ENCODE results near the gene NHERF1.

Gene NHERF1

DNA sequence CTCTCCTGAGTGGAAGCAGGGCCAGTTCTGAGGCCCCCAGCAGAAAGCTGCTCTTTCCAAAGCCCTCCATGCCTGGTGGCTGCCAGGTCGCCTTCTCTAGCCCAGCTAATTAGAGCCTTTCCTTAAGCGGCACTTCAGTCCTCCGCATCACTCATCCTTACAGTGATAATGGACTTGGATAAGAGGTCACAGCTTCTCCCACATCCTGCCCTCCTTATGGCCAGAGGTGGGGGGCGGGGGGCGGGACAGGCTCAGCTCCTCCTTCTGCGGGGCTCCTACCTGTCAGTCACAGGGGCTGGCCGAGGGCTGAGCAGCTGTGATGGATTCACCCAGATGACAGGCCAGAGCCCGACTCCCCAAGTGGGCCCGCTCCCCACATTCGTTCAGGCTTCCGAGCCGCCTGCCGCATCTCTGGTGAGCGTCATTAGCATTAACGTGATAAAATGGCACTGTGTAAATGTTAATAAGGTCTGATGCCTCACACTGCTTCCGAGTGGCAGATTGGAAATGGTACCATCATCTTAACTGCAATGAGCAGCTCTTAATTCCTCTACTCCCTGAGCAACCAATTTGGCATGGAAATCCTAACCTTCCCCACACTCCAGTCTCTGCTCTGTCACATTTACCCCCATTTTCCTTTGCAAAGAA lies 70.0 kb downstream of the NHERF1 start:
- TF ChIP-seq, protein P1, sequence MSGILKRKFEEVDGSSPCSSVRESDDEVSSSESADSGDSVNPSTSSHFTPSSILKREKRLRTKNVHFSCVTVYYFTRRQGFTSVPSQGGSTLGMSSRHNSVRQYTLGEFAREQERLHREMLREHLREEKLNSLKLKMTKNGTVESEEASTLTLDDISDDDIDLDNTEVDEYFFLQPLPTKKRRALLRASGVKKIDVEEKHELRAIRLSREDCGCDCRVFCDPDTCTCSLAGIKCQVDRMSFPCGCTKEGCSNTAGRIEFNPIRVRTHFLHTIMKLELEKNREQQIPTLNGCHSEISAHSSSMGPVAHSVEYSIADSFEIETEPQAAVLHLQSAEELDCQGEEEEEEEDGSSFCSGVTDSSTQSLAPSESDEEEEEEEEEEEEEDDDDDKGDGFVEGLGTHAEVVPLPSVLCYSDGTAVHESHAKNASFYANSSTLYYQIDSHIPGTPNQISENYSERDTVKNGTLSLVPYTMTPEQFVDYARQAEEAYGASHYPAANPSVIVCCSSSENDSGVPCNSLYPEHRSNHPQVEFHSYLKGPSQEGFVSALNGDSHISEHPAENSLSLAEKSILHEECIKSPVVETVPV (CRISPR knock-in tag; IDR thresholded peaks at IDR 0.05), result no peak
- TF ChIP-seq, protein P2, sequence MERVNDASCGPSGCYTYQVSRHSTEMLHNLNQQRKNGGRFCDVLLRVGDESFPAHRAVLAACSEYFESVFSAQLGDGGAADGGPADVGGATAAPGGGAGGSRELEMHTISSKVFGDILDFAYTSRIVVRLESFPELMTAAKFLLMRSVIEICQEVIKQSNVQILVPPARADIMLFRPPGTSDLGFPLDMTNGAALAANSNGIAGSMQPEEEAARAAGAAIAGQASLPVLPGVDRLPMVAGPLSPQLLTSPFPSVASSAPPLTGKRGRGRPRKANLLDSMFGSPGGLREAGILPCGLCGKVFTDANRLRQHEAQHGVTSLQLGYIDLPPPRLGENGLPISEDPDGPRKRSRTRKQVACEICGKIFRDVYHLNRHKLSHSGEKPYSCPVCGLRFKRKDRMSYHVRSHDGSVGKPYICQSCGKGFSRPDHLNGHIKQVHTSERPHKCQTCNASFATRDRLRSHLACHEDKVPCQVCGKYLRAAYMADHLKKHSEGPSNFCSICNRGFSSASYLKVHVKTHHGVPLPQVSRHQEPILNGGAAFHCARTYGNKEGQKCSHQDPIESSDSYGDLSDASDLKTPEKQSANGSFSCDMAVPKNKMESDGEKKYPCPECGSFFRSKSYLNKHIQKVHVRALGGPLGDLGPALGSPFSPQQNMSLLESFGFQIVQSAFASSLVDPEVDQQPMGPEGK (CRISPR knock-in tag; IDR thresholded peaks at IDR 0.05; ENCODE audit: borderline replicate concordance), result no peak
- TF ChIP-seq, protein P3, sequence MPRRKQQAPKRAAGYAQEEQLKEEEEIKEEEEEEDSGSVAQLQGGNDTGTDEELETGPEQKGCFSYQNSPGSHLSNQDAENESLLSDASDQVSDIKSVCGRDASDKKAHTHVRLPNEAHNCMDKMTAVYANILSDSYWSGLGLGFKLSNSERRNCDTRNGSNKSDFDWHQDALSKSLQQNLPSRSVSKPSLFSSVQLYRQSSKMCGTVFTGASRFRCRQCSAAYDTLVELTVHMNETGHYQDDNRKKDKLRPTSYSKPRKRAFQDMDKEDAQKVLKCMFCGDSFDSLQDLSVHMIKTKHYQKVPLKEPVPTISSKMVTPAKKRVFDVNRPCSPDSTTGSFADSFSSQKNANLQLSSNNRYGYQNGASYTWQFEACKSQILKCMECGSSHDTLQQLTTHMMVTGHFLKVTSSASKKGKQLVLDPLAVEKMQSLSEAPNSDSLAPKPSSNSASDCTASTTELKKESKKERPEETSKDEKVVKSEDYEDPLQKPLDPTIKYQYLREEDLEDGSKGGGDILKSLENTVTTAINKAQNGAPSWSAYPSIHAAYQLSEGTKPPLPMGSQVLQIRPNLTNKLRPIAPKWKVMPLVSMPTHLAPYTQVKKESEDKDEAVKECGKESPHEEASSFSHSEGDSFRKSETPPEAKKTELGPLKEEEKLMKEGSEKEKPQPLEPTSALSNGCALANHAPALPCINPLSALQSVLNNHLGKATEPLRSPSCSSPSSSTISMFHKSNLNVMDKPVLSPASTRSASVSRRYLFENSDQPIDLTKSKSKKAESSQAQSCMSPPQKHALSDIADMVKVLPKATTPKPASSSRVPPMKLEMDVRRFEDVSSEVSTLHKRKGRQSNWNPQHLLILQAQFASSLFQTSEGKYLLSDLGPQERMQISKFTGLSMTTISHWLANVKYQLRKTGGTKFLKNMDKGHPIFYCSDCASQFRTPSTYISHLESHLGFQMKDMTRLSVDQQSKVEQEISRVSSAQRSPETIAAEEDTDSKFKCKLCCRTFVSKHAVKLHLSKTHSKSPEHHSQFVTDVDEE (CRISPR knock-in tag; IDR thresholded peaks at IDR 0.05), result no peak
- TF ChIP-seq ISL1 (CRISPR knock-in tag; IDR thresholded peaks at IDR 0.05) (no peak), ZNF70 (CRISPR knock-in tag; IDR thresholded peaks at IDR 0.05) (no peak), ZNF565 (CRISPR knock-in tag; conservative IDR thresholded peaks at IDR 0.05; ENCODE audit: low read depth) (no peak), GLIS3 (CRISPR knock-in tag; IDR thresholded peaks at IDR 0.05) (no peak), TCF4 (CRISPR knock-in tag; IDR thresholded peaks at IDR 0.05; ENCODE audit: borderline replicate concordance) (no peak), SNAI2 (CRISPR knock-in tag; IDR thresholded peaks at IDR 0.05) (no peak), ZC3H10 (CRISPR knock-in tag; IDR thresholded peaks at IDR 0.05) (no peak), CSDC2 (CRISPR knock-in tag; IDR thresholded peaks at IDR 0.05) (no peak), ARNTL (CRISPR knock-in tag; IDR thresholded peaks at IDR 0.05; ENCODE audit: borderline replicate concordance, low read depth) (no peak), OSR1 (CRISPR knock-in tag; IDR thresholded peaks at IDR 0.05) (no peak), ESRRG (CRISPR knock-in tag; IDR thresholded peaks at IDR 0.05) (no peak)
- TF ChIP-seq, protein P4, sequence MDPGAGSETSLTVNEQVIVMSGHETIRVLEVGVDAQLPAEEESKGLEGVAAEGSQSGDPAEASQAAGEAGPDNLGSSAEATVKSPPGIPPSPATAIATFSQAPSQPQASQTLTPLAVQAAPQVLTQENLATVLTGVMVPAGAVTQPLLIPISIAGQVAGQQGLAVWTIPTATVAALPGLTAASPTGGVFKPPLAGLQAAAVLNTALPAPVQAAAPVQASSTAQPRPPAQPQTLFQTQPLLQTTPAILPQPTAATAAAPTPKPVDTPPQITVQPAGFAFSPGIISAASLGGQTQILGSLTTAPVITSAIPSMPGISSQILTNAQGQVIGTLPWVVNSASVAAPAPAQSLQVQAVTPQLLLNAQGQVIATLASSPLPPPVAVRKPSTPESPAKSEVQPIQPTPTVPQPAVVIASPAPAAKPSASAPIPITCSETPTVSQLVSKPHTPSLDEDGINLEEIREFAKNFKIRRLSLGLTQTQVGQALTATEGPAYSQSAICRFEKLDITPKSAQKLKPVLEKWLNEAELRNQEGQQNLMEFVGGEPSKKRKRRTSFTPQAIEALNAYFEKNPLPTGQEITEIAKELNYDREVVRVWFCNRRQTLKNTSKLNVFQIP (CRISPR knock-in tag; IDR thresholded peaks at IDR 0.05; ENCODE audit: borderline replicate concordance, low read depth), result no peak
- no peak for ATAC-seq

Measured in SK-N-SH treated with all-trans-retinoic acid at 6 μM for 48 hours (cell line).